MM.1S (cell line): ENCODE data around the gene TEDDM1.

ENCODE experiments used
- EZH2phosphoT487 ChIP-seq: fragments of 300-600 bp; sonication (generic); IDR thresholded peaks from 2 replicates; pipeline ENCODE4 v1.6.1; 2018; ENCODE audit warnings: antibody characterized with exemption, low read length
- TF ChIP-seq, protein P1 (sequence below): fragments of 300-600 bp; sonication (generic); IDR thresholded peaks from 2 replicates; pipeline ENCODE4 v1.5.1; 2016; ENCODE audit warnings: antibody characterized with exemption, low read length, mixed read lengths

DNA sequence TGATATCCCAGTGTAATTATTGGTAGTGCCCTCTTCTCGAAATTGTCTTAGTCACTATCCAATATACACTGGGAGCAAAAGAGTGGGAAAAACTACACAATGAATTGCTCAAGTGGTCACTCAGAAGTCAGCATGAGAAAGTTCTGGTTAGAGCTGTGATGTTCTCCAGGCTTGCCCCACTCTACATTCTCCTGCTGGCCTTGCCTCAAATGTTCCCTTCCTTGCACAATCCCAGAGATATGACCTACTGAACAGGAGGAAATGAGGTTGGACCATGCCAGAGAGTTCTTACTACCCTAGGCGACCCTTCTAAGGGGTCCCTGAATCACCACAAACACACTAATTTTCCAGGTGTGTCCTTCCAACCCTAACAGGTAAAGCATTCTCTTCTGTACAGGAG is 49.6 kb downstream of the TEDDM1 start:
- TF ChIP-seq, protein P1, sequence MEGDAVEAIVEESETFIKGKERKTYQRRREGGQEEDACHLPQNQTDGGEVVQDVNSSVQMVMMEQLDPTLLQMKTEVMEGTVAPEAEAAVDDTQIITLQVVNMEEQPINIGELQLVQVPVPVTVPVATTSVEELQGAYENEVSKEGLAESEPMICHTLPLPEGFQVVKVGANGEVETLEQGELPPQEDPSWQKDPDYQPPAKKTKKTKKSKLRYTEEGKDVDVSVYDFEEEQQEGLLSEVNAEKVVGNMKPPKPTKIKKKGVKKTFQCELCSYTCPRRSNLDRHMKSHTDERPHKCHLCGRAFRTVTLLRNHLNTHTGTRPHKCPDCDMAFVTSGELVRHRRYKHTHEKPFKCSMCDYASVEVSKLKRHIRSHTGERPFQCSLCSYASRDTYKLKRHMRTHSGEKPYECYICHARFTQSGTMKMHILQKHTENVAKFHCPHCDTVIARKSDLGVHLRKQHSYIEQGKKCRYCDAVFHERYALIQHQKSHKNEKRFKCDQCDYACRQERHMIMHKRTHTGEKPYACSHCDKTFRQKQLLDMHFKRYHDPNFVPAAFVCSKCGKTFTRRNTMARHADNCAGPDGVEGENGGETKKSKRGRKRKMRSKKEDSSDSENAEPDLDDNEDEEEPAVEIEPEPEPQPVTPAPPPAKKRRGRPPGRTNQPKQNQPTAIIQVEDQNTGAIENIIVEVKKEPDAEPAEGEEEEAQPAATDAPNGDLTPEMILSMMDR = no peak
- TF ChIP-seq EZH2phosphoT487 = no peak
